Measurements from ENCODE around the gene BHLHE40. TPM values are rescaled to one million over a fixed set of nuclear protein-coding genes. Genes with fewer than 3 reads are reported as not detected.

BHLHE40 gene
- total and polyA plus RNA-seq, 2 of the 4 experiments (the other 2 are of a cell fraction), result 22.8 to 31.8 TPM

DNA sequence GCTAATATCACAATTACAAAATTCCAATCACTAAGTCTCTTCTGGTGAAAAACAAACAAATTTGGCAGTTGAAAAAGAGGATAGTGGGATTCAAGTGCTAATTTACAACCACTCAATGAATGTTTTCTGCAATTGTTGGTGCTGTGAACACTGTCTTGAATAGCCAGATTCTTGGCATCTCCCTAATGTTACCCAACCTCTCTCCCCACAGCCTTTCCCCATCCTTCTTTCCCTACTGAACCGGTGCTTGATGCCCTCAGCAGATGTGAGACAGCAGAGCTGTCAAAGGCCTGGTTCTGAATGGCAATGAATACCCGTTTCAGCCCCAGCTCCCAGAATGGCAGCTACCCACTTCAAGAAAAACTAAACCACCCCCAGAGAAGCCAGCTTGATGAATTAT lies 22.5 kb upstream of the BHLHE40 start:
- no TSS peak for BruUV-seq (replicated peaks)

More for the DNA sequence above, 22.5 kb upstream of the BHLHE40 start:
- Histone ChIP-seq H2BK120ac (ENCODE audit: low read depth, low read length) (no peak overlapping the region), H3K56ac (ENCODE audit: extremely low read depth, insufficient read depth, low read length) (no peak overlapping the region), H4K5ac (ENCODE audit: low read depth, low read length) (no peak overlapping the region), H3K27ac (ENCODE audit: insufficient read depth, low read length) (no peak overlapping the region), H3K23ac (ENCODE audit: low read depth, low read length) (no peak overlapping the region), H3K4ac (ENCODE audit: low read depth, low read length) (no peak overlapping the region), H3K4me2 (ENCODE audit: low read depth, low read length) (no peak overlapping the region), H3K27me3 (ENCODE audit: control insufficient read depth, insufficient read depth, low read length) (peaks cover 4% of the 10 kb centered on the region; the same call in 1 of the 2 replicates), H3K9ac (ENCODE audit: low read depth, low read length) (no peak overlapping the region), H3K9me1 (ENCODE audit: insufficient read depth, low read length) (no peaks in the 10 kb centered on the region), H2AK5ac (ENCODE audit: low read depth, low read length) (no peak overlapping the region), H2BK20ac (ENCODE audit: low read depth, low read length) (no peak overlapping the region), H2BK15ac (ENCODE audit: low read depth, low read length) (no peak overlapping the region), H2AFZ (replicated peaks; ENCODE audit: low read length, poor library complexity) (no peak overlapping the region), H3K79me1 (ENCODE audit: low read depth in 1 of 2, low read length in 2 of 2) (no peaks in the 10 kb centered on the region), H3K18ac (ENCODE audit: low read depth, low read length) (no peak overlapping the region), H4K91ac (ENCODE audit: insufficient read depth, low read depth, low read length) (no peak overlapping the region), H3K9me3 (ENCODE audit: control insufficient read depth, insufficient read depth, low read length) (peaks cover 2% of the 10 kb centered on the region; the same call in 1 of the 2 replicates), H4K8ac (ENCODE audit: low read depth in 2 of 2, low read length in 2 of 2) (no peak overlapping the region), H3K4me3 (ENCODE audit: insufficient read depth, low read depth, low read length) (no peak overlapping the region), H3K14ac (replicated peaks; ENCODE audit: low read depth, low read length) (no peak overlapping the region), H4K20me1 (ENCODE audit: insufficient read depth, low read length) (no peaks in the 10 kb centered on the region), H3K4me1 (ENCODE audit: control insufficient read depth, insufficient read depth, low read length) (no peaks in the 10 kb centered on the region), H2BK5ac (ENCODE audit: low read depth, low read length, poor library complexity, severe bottlenecking) (no peak overlapping the region), H3K36me3 (ENCODE audit: control insufficient read depth, insufficient read depth, low read length) (no peaks in the 10 kb centered on the region), H2AK9ac (replicated peaks; ENCODE audit: low read depth, low read length, poor library complexity) (no peak overlapping the region)
- POLR2A ChIA-PET (ENCODE audit: unreplicated experiment), result no interaction called here
- intact Hi-C loops (cut with micrococcal nuclease), result no loop called here
- CTCF ChIA-PET, result no interaction called here
- in situ Hi-C loops (cut with MboI; ENCODE audit: low sequenced_read_pairs), result loop anchor here (10.0 kb wide), 1 partner anchor 52 kb away; no protein-coding TSS in a partner anchor
- DNase-seq (no peak), ATAC-seq (ENCODE audit: low read depth) (no peak)
- dilution Hi-C loops (cut with HindIII; ENCODE audit: low sequenced_read_pairs, unreplicated experiment), result no loop called here
- TF ChIP-seq BHLHE40 (IDR thresholded peaks at IDR 0.05; ENCODE audit: low read depth, low read length) (no peak), RAD21 (IDR thresholded peaks at IDR 0.05; ENCODE audit: low read length) (no peak), FOS (IDR thresholded peaks at IDR 0.05; ENCODE audit: low read depth, low read length) (no peak), SMC3 (IDR thresholded peaks at IDR 0.05; ENCODE audit: low read depth, low read length) (no peak), NFE2L2 (IDR thresholded peaks at IDR 0.05; ENCODE audit: low read depth, low read length) (no peak), USF2 (IDR thresholded peaks at IDR 0.05; ENCODE audit: low read depth, low read length) (no peak), CHD1 (IDR thresholded peaks at IDR 0.05; ENCODE audit: low read depth, low read length) (no peak), CEBPB (IDR thresholded peaks at IDR 0.05; ENCODE audit: low read depth, low read length) (no peak), POLR2A (IDR thresholded peaks at IDR 0.05; ENCODE audit: low read depth, low read length) (no peak), MAZ (IDR thresholded peaks at IDR 0.05; ENCODE audit: borderline replicate concordance, low read depth, low read length) (no peak), MXI1 (IDR thresholded peaks at IDR 0.05; ENCODE audit: borderline replicate concordance, low read depth, low read length) (no peak)
- TF ChIP-seq, protein P1, sequence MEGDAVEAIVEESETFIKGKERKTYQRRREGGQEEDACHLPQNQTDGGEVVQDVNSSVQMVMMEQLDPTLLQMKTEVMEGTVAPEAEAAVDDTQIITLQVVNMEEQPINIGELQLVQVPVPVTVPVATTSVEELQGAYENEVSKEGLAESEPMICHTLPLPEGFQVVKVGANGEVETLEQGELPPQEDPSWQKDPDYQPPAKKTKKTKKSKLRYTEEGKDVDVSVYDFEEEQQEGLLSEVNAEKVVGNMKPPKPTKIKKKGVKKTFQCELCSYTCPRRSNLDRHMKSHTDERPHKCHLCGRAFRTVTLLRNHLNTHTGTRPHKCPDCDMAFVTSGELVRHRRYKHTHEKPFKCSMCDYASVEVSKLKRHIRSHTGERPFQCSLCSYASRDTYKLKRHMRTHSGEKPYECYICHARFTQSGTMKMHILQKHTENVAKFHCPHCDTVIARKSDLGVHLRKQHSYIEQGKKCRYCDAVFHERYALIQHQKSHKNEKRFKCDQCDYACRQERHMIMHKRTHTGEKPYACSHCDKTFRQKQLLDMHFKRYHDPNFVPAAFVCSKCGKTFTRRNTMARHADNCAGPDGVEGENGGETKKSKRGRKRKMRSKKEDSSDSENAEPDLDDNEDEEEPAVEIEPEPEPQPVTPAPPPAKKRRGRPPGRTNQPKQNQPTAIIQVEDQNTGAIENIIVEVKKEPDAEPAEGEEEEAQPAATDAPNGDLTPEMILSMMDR (conservative IDR thresholded peaks at IDR 0.05; ENCODE audit: low read depth, low read length), result no peak
- no CpG with 5 or more reads among the region's 2 CpGs for WGBS, 2 experiments (ENCODE audit: extremely low coverage in 2 of 2, insufficient read length in 1 of 2)

All from IMR-90 (cell line).